HepG2 (cell line): ENCODE measurements around the gene RNF114. TPM values are rescaled to one million over a fixed set of nuclear protein-coding genes. Genes with fewer than 3 reads are reported as not detected.

Source experiments
- ARID3A ChIP-seq: IDR thresholded peaks from 2 replicates; pipeline ENCODE4 v1.6.1; 2012; ENCODE audit warnings: low read depth, low read length, improper control_type of control experiment
- ATF3 ChIP-seq: sonication (generic); formaldehyde crosslinking; IDR thresholded peaks from 2 replicates; pipeline ENCODE4 v1.4.0; 2020; ENCODE audit warnings: missing genetic modification reagents
- BRCA1 ChIP-seq: sonication (generic); formaldehyde crosslinking; IDR thresholded peaks from 2 replicates; pipeline ENCODE4 v1.4.0; 2020; ENCODE audit warnings: missing genetic modification reagents
- DMAP1 ChIP-seq: IDR thresholded peaks from 2 replicates; pipeline ENCODE4 v1.6.1; 2016
- ETV6 ChIP-seq: sonication (generic); formaldehyde crosslinking; conservative IDR thresholded peaks from 2 replicates; pipeline ENCODE4 v1.4.0; 2020; ENCODE audit warnings: missing genetic modification reagents
- HCFC1 ChIP-seq: fragments of 150-350 bp; IDR thresholded peaks from 2 replicates; pipeline ENCODE4 v1.6.1; 2014; ENCODE audit warnings: low read depth, low read length
- KLF16 ChIP-seq, 2 experiments: sonication (generic) in 1 of 2; formaldehyde crosslinking in 1 of 2; IDR thresholded peaks; 2 replicates each; pipeline versions ENCODE4 v1.6.1 to v1.8.0; 2016 to 2023; ENCODE audit warnings: missing genetic modification reagents in 2 of 2, missing compliant biosample characterization in 1 of 2
- NFATC3 ChIP-seq: sonication (generic); formaldehyde crosslinking; IDR thresholded peaks from 2 replicates; pipeline ENCODE4 v1.5.1; 2020; ENCODE audit warnings: mild to moderate bottlenecking, missing genetic modification reagents
- SMAD3 ChIP-seq: sonication (generic); formaldehyde crosslinking; IDR thresholded peaks from 2 replicates; pipeline ENCODE4 v1.4.0; 2020; ENCODE audit warnings: missing genetic modification reagents
- SRY ChIP-seq: sonication (generic); formaldehyde crosslinking; IDR thresholded peaks from 2 replicates; pipeline ENCODE4 v1.8.0; 2022; ENCODE audit warnings: mild to moderate bottlenecking, missing genetic modification reagents
- TEF ChIP-seq: sonication (generic); formaldehyde crosslinking; IDR thresholded peaks from 2 replicates; pipeline ENCODE4 v1.5.0; 2020; ENCODE audit warnings: missing genetic modification reagents
- TFDP1 ChIP-seq: IDR thresholded peaks from 2 replicates; pipeline ENCODE4 v1.6.1; 2016; ENCODE audit warnings: missing compliant biosample characterization, missing genetic modification reagents, borderline replicate concordance
- TGIF2 ChIP-seq: IDR thresholded peaks from 2 replicates; pipeline ENCODE4 v1.6.1; 2016; ENCODE audit warnings: control low read depth, missing compliant biosample characterization
- ZFY ChIP-seq: sonication (generic); formaldehyde crosslinking; IDR thresholded peaks from 2 replicates; pipeline ENCODE4 v1.4.0; 2020; ENCODE audit warnings: missing genetic modification reagents
- ZFYVE20 ChIP-seq: sonication (generic); formaldehyde crosslinking; IDR thresholded peaks from 2 replicates; pipeline ENCODE4 v1.8.0; 2023; ENCODE audit warnings: low read depth, mild to moderate bottlenecking, moderate library complexity, missing genetic modification reagents, borderline replicate concordance
- ZNF660 ChIP-seq: sonication (generic); formaldehyde crosslinking; IDR thresholded peaks from 2 replicates; pipeline ENCODE4 v1.5.1; 2020; ENCODE audit warnings: mild to moderate bottlenecking, low read depth, missing genetic modification reagents, borderline replicate concordance
- ZNF674 ChIP-seq: sonication (generic); formaldehyde crosslinking; IDR thresholded peaks from 2 replicates; pipeline ENCODE4 v1.5.0; 2020; ENCODE audit warnings: low read depth, mild to moderate bottlenecking, missing genetic modification reagents
- ZNF740 ChIP-seq: sonication (generic); formaldehyde crosslinking; IDR thresholded peaks from 2 replicates; pipeline ENCODE4 v1.4.0; 2020; ENCODE audit warnings: missing genetic modification reagents
- ZNF790 ChIP-seq: sonication (generic); formaldehyde crosslinking; IDR thresholded peaks from 2 replicates; pipeline ENCODE4 v1.8.0; 2022; ENCODE audit warnings: missing genetic modification reagents, mild to moderate bottlenecking, borderline replicate concordance
- ZSCAN25 ChIP-seq: sonication (generic); formaldehyde crosslinking; IDR thresholded peaks from 2 replicates; pipeline ENCODE4 v1.8.0; 2022; ENCODE audit warnings: mild to moderate bottlenecking, missing genetic modification reagents
- polyA plus RNA-seq, 8 experiments: library from polyadenylated mRNA; depleted of rRNA in 3 of 8; stranded (reverse) in 7 of 8; unstranded in 1 of 8; fragments of >200 nt; fragmentation: Illumina TruSeq in 4 of 8; extraction: Trizol in 4 of 8; gene quantifications; 2 replicates each; pipeline versions ENCODE4 v1.2.1 to v1.2.3, GENCODE V29; 2011 to 2016; ENCODE audit warnings: low read depth in 4 of 8, missing spikeins in 1 of 8, mixed read lengths in 1 of 8; ENCODE audit not compliant: insufficient read depth in 1 of 8
- total RNA-seq, 5 experiments: library from RNA; depleted of rRNA; stranded (reverse); fragments of >200 nt; fragmentation: Illumina TruSeq; extraction: Trizol; gene quantifications; 2 replicates each; pipeline ENCODE4 v1.2.3, GENCODE V29; 2016; ENCODE audit warnings: low read depth in 1 of 5
- TF ChIP-seq, protein P1 (sequence below), 2 experiments: IDR thresholded peaks; 2 replicates each; pipeline ENCODE4 v1.6.1; 2011 to 2012; ENCODE audit warnings: low read length in 2 of 2, borderline replicate concordance in 1 of 2, low read depth in 1 of 2, mild to moderate bottlenecking in 1 of 2, moderate library complexity in 1 of 2

RNF114 gene
- total and polyA plus RNA-seq, 2 of the 13 experiments (the other 11 are each of a cell fraction or from before 2014, with no cell fraction given) = 119 to 126 TPM

GRCh38 chr20:49982346-49983122 lies 46.3 kb downstream of the RNF114 start, which contains the start of gene SNAI1 (continued):
- TF ChIP-seq BRCA1 (peak; percentile 87), NFATC3 (CRISPR knock-in tag) (peak; percentile 7; the same call in 1 of the 2 replicates), HCFC1 (no peak), ZNF790 (peak; percentile 95; the same call in 1 of the 2 replicates), TEF (CRISPR knock-in tag) (peak; percentile 91), TGIF2 (peak; percentile 88; the same call in 1 of the 2 replicates), ATF3 (CRISPR knock-in tag) (peak; percentile 73), ZNF740 (peak; percentile 95), ARID3A (0 out of 2 replicates have a peak, but pooled peaks have one; percentile 37), ZFYVE20 (CRISPR knock-in tag) (no peak; the same call in 1 of the 2 replicates), ZSCAN25 (CRISPR knock-in tag) (peak; percentile 31; the same call in 1 of the 2 replicates), ETV6 (CRISPR knock-in tag) (peak; percentile 99), ZNF660 (CRISPR knock-in tag) (no peak), KLF16 (CRISPR knock-in tag; IDR thresholded peaks at IDR 0.05) (peak; percentile 39 to 85; a peak in 2 of 4 replicates), DMAP1 (CRISPR knock-in tag) (peak; percentile 90), ZFY (CRISPR knock-in tag) (peak; percentile 68), TFDP1 (CRISPR knock-in tag) (peak; percentile 98), SRY (CRISPR knock-in tag) (peak; percentile 89), ZNF674 (CRISPR knock-in tag) (no peak), SMAD3 (CRISPR knock-in tag) (peak; percentile 86; the same call in 1 of the 2 replicates)
- TF ChIP-seq, protein P1, sequence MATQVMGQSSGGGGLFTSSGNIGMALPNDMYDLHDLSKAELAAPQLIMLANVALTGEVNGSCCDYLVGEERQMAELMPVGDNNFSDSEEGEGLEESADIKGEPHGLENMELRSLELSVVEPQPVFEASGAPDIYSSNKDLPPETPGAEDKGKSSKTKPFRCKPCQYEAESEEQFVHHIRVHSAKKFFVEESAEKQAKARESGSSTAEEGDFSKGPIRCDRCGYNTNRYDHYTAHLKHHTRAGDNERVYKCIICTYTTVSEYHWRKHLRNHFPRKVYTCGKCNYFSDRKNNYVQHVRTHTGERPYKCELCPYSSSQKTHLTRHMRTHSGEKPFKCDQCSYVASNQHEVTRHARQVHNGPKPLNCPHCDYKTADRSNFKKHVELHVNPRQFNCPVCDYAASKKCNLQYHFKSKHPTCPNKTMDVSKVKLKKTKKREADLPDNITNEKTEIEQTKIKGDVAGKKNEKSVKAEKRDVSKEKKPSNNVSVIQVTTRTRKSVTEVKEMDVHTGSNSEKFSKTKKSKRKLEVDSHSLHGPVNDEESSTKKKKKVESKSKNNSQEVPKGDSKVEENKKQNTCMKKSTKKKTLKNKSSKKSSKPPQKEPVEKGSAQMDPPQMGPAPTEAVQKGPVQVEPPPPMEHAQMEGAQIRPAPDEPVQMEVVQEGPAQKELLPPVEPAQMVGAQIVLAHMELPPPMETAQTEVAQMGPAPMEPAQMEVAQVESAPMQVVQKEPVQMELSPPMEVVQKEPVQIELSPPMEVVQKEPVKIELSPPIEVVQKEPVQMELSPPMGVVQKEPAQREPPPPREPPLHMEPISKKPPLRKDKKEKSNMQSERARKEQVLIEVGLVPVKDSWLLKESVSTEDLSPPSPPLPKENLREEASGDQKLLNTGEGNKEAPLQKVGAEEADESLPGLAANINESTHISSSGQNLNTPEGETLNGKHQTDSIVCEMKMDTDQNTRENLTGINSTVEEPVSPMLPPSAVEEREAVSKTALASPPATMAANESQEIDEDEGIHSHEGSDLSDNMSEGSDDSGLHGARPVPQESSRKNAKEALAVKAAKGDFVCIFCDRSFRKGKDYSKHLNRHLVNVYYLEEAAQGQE (IDR thresholded peaks at IDR 0.05; ENCODE audit: borderline replicate concordance in 1 of 2, low read depth in 1 of 2, low read length in 2 of 2) = peak in 1 of 2 experiments; percentile 50; a peak in 1 of 4 replicates
